IMR-90 (cell line): ENCODE measurements around the gene MMP20. TPM values are rescaled to one million over a fixed set of nuclear protein-coding genes. Genes with fewer than 3 reads are reported as not detected.

Experiments used
- ATAC-seq: fragments of 200-7000 bp; cut with Tn5 transposase; 2 replicates; pipeline ENCODE4 v1.9.1; 2020; ENCODE audit warnings: low read depth, mild to moderate bottlenecking, moderate library complexity
- BruUV-seq: library from RNA; stranded (reverse); fragments of 400-500 nt; replicated peaks from 2 replicates; lab custom pipeline; 2021; lab: Mats Ljungman, UMichigan
- CTCF ChIA-PET: fragments of 300-600 bp; formaldehyde crosslinking; extraction: SDS; loops from one replicate; lab custom pipeline; 2021; ENCODE audit warnings: antibody characterized with exemption; lab: Yijun Ruan, JAX
- POLR2A ChIA-PET: fragments of 300-600 bp; sonication (Branson Sonifier 250); formaldehyde crosslinking; loops from one replicate; lab custom pipeline; 2022; ENCODE audit warnings: antibody characterized with exemption; ENCODE audit not compliant: unreplicated experiment; lab: Charles Lee
- DNase-seq: peaks from one replicate; pipeline ENCODE4 v3.0.0; 2013
- H2AFZ ChIP-seq: replicated peaks from 2 replicates; pipeline ENCODE3; 2013; ENCODE audit warnings: low read length, mild to moderate bottlenecking; ENCODE audit not compliant: poor library complexity
- H2AK5ac ChIP-seq: 2 replicates; pipeline ENCODE4 v1.6.1; 2013; ENCODE audit warnings: low read depth, low read length, inconsistent platforms
- H2AK9ac ChIP-seq: replicated peaks from 2 replicates; pipeline ENCODE3; 2013; ENCODE audit warnings: mild to moderate bottlenecking, low read depth, low read length, moderate library complexity; ENCODE audit not compliant: poor library complexity
- H2BK120ac ChIP-seq: 2 replicates; pipeline ENCODE4 v1.6.1; 2013; ENCODE audit warnings: low read depth, low read length, inconsistent platforms
- H2BK15ac ChIP-seq: 3 replicates; pipeline ENCODE4 v1.6.1; 2013; ENCODE audit warnings: low read depth, low read length, inconsistent platforms
- H2BK20ac ChIP-seq: 2 replicates; pipeline ENCODE4 v1.6.1; 2013; ENCODE audit warnings: low read depth, mild to moderate bottlenecking, inconsistent platforms, low read length, moderate library complexity
- H2BK5ac ChIP-seq: 2 replicates; pipeline ENCODE4 v1.6.1; 2013; ENCODE audit warnings: mild to moderate bottlenecking, low read depth, low read length, inconsistent platforms; ENCODE audit not compliant: poor library complexity, severe bottlenecking
- H3K14ac ChIP-seq: replicated peaks from 2 replicates; pipeline ENCODE4 v1.6.1; 2013; ENCODE audit warnings: low read depth, low read length, inconsistent platforms
- H3K18ac ChIP-seq: 2 replicates; pipeline ENCODE4 v1.6.1; 2013; ENCODE audit warnings: low read depth, low read length, control low read depth
- H3K23ac ChIP-seq: 2 replicates; pipeline ENCODE4 v1.6.1; 2013; ENCODE audit warnings: low read depth, low read length, inconsistent platforms
- H3K27ac ChIP-seq: 2 replicates; pipeline ENCODE4 v1.5.1; 2013; ENCODE audit warnings: mild to moderate bottlenecking, control low read depth, low read length; ENCODE audit not compliant: insufficient read depth
- H3K27me3 ChIP-seq: 2 replicates; pipeline ENCODE4 v1.6.1; 2013; ENCODE audit warnings: low read length; ENCODE audit not compliant: control insufficient read depth, insufficient read depth
- H3K36me3 ChIP-seq: 2 replicates; pipeline ENCODE4 v1.6.1; 2013; ENCODE audit warnings: low read length, mixed read lengths; ENCODE audit not compliant: control insufficient read depth, insufficient read depth
- H3K4ac ChIP-seq: 2 replicates; pipeline ENCODE4 v1.6.1; 2013; ENCODE audit warnings: low read depth, low read length, inconsistent platforms
- H3K4me1 ChIP-seq: 2 replicates; pipeline ENCODE4 v1.6.1; 2013; ENCODE audit warnings: low read length, mixed read lengths; ENCODE audit not compliant: control insufficient read depth, insufficient read depth
- H3K4me2 ChIP-seq: 2 replicates; pipeline ENCODE4 v1.6.1; 2013; ENCODE audit warnings: low read depth, mild to moderate bottlenecking, control low read depth, low read length, moderate library complexity
- H3K4me3 ChIP-seq: 2 replicates; pipeline ENCODE4 v1.5.1; 2013; ENCODE audit warnings: low read depth, mild to moderate bottlenecking, control low read depth, low read length, moderate library complexity; ENCODE audit not compliant: insufficient read depth
- H3K56ac ChIP-seq: 2 replicates; pipeline ENCODE4 v1.6.1; 2013; ENCODE audit warnings: low read length, inconsistent platforms; ENCODE audit not compliant: insufficient read depth; ENCODE audit errors: extremely low read depth
- H3K79me1 ChIP-seq, 2 experiments: 2 replicates each; pipeline ENCODE4 v1.6.1; 2013; ENCODE audit warnings: low read length in 2 of 2, inconsistent platforms in 1 of 2, low read depth in 1 of 2
- H3K9ac ChIP-seq: 2 replicates; pipeline ENCODE4 v1.6.1; 2013; ENCODE audit warnings: low read depth, low read length, control low read depth
- H3K9me1 ChIP-seq: 2 replicates; pipeline ENCODE4 v1.6.1; 2013; ENCODE audit warnings: low read length, inconsistent platforms; ENCODE audit not compliant: insufficient read depth
- H3K9me3 ChIP-seq: 2 replicates; pipeline ENCODE4 v1.6.1; 2013; ENCODE audit warnings: low read length; ENCODE audit not compliant: control insufficient read depth, insufficient read depth
- H4K20me1 ChIP-seq: 2 replicates; pipeline ENCODE4 v1.6.1; 2013; ENCODE audit warnings: low read length, inconsistent platforms; ENCODE audit not compliant: insufficient read depth
- H4K5ac ChIP-seq: 2 replicates; pipeline ENCODE4 v1.6.1; 2013; ENCODE audit warnings: mild to moderate bottlenecking, low read depth, low read length, control low read depth
- H4K8ac ChIP-seq, 2 experiments: 2 replicates each; pipeline ENCODE4 v1.6.1; 2013; ENCODE audit warnings: low read depth in 2 of 2, low read length in 2 of 2, control low read depth in 1 of 2, inconsistent platforms in 1 of 2
- H4K91ac ChIP-seq: 2 replicates; pipeline ENCODE4 v1.6.1; 2013; ENCODE audit warnings: low read depth, low read length, inconsistent platforms; ENCODE audit not compliant: insufficient read depth
- CEBPB ChIP-seq: IDR thresholded peaks from 2 replicates; pipeline ENCODE4 v1.6.1; 2012; ENCODE audit warnings: low read depth, low read length, improper control_type of control experiment
- CHD1 ChIP-seq: IDR thresholded peaks from 2 replicates; pipeline ENCODE4 v1.6.1; 2012; ENCODE audit warnings: low read depth, low read length, improper control_type of control experiment
- MAZ ChIP-seq: IDR thresholded peaks from 2 replicates; pipeline ENCODE4 v1.6.1; 2012; ENCODE audit warnings: low read depth, mild to moderate bottlenecking, low read length, improper control_type of control experiment, moderate library complexity, borderline replicate concordance
- MXI1 ChIP-seq: IDR thresholded peaks from 2 replicates; pipeline ENCODE4 v1.6.1; 2012; ENCODE audit warnings: low read depth, mild to moderate bottlenecking, low read length, moderate library complexity, borderline replicate concordance
- RAD21 ChIP-seq: IDR thresholded peaks from 2 replicates; pipeline ENCODE4 v1.6.1; 2012; ENCODE audit warnings: low read length, improper control_type of control experiment
- SMC3 ChIP-seq: fragments of 150-350 bp; IDR thresholded peaks from 2 replicates; pipeline ENCODE4 v1.6.1; 2016; ENCODE audit warnings: low read depth, mild to moderate bottlenecking, antibody characterized with exemption, low read length, moderate library complexity
- USF2 ChIP-seq: fragments of 150-350 bp; IDR thresholded peaks from 2 replicates; pipeline ENCODE4 v1.6.1; 2017; ENCODE audit warnings: mild to moderate bottlenecking, antibody characterized with exemption, low read length, low read depth
- WGBS, 2 experiments: methylation state at CpG; one replicate each; pipeline versions ENCODE4 v1.1.5 to v1.1.7; 2013; ENCODE audit warnings: missing lambda C conversion rate in 2 of 2; ENCODE audit not compliant: insufficient read length in 1 of 2; ENCODE audit errors: extremely low coverage in 2 of 2; 5-methylcytosine and 5-hydroxymethylcytosine counted together
- dilution Hi-C: fragments of 300-500 bp; cut with HindIII; formaldehyde crosslinking; loops from one replicate; pipeline ENCODE4 v1.14.3; 2018; ENCODE audit warnings: low sequenced_read_pairs; ENCODE audit not compliant: unreplicated experiment
- in situ Hi-C: fragments of 300-500 bp; cut with MboI; formaldehyde crosslinking; loops from 3 replicates; pipeline ENCODE4 v1.14.3; 2019; ENCODE audit warnings: low sequenced_read_pairs, inconsistent platforms, mixed read lengths
- intact Hi-C: fragments of 100-400 bp; cut with micrococcal nuclease; formaldehyde crosslinking; loops from 2 replicates; pipeline ENCODE4 v1.10.0; 2022
- polyA plus RNA-seq, 3 experiments: library from polyadenylated mRNA; depleted of rRNA; stranded (reverse); fragments of >200 nt; gene quantifications; 2 replicates each; pipeline ENCODE4 v1.2.3, GENCODE V29; 2012; ENCODE audit warnings: low replicate concordance in 1 of 3
- total RNA-seq: library from RNA; depleted of rRNA; stranded (reverse); fragments of >200 nt; gene quantifications from 2 replicates; pipeline ENCODE4 v1.2.3, GENCODE V29; 2012

The MMP20 gene
- total and polyA plus RNA-seq, 2 of the 4 experiments (the other 2 are of a cell fraction) = not detected

GRCh38 chr11:102596578-102596977, 28.6 kb downstream of the MMP20 start:
- Histone ChIP-seq H3K9me3 (no peaks in the 10 kb centered on the region), H3K9me1 (peaks cover 6% of the 10 kb centered on the region), H3K9ac (no peak overlapping the region), H2BK15ac (no peak overlapping the region), H2AFZ (no peak overlapping the region), H3K4ac (no peak overlapping the region), H3K56ac (no peak overlapping the region), H4K91ac (no peak overlapping the region), H3K36me3 (no peaks in the 10 kb centered on the region), H3K18ac (no peak overlapping the region), H3K4me3 (no peak overlapping the region), H3K4me2 (no peak overlapping the region), H4K20me1 (peaks cover 4% of the 10 kb centered on the region; the same call in 1 of the 2 replicates), H2BK20ac (no peak overlapping the region), H2AK9ac (no peak overlapping the region), H3K4me1 (peaks cover 4% of the 10 kb centered on the region; the same call in 1 of the 2 replicates), H4K8ac (no peak overlapping the region), H3K27me3 (no peaks in the 10 kb centered on the region), H3K79me1 (no peaks in the 10 kb centered on the region), H2BK5ac (no peak overlapping the region), H3K14ac (no peak overlapping the region), H4K5ac (no peak overlapping the region), H2BK120ac (no peak overlapping the region), H3K27ac (no peak overlapping the region), H2AK5ac (no peak overlapping the region), H3K23ac (no peak overlapping the region)
- intact Hi-C loops (no loop called here), dilution Hi-C loops (no loop called here), in situ Hi-C loops (no loop called here)
- ChIA-PET POLR2A (no interaction called here), CTCF (no interaction called here)
- no CpG with 5 or more reads among the region's 6 CpGs for WGBS, 2 experiments
- DNase-seq (no peak), ATAC-seq (no peak)
- TF ChIP-seq USF2 = no peak
- no peak for TF ChIP-seq SMC3
- no peak for TF ChIP-seq RAD21
- TF ChIP-seq MAZ = no peak
- TF ChIP-seq CEBPB = no peak
- no peak for TF ChIP-seq CHD1
- no peak for TF ChIP-seq MXI1
- BruUV-seq = no TSS peak
